Stimulated activated CD8-positive, alpha-beta memory T cell treated with anti-CD3 and anti-CD28 coated beads, Interleukin-15, amount 100 ng/mL, for 24 hours (primary cell): Measurements from ENCODE around the gene MSMO1.
"Not testable (repeated sequence)": the region's sequence is repeated elsewhere in the genome, so short reads cannot be mapped to it uniquely, and the experiment has no call there.

Experiments
- DNase-seq: peaks from one replicate; pipeline ENCODE4 v3.0.0-alpha.2; 2020; ENCODE audit warnings: low read depth

MSMO1 gene

GRCh38 chr4:165327211-165328100 is at the start of gene MSMO1:
Gene MSMO1, plus strand, starts transcription at chr4:165327669. Its CDS starts 5,702 bp downstream, at chr4:165333371.
- peak; percentile 86 for DNase-seq

DNA sequence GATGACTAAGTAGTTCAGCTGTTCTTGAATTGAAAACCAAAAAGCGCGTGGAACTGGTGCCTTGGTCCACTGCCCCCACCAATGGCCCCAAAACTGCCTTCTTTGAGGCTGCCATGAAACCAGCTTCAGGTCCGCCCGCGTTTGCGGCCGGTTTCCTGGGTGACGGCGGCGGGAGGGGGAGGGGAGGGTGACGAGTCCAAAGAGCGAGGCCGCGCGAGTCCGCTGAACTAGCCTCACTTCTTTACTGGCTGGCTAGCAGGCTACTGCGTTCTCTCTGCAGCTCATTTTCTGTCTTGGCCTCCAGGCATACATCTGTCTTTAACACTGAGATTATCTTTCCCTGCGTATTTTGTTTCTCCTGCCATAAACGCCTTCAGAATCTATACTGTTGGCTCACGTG is 47.9 kb upstream of the MSMO1 start:
- DNase-seq: not testable (repeated sequence)

GRCh38 chr4:165284697-165285096 is 42.8 kb upstream of the MSMO1 start:
- not testable (repeated sequence) for DNase-seq

GRCh38 chr4:165286619-165287340 is 40.7 kb upstream of the MSMO1 start:
- DNase-seq: not testable (repeated sequence)

DNA sequence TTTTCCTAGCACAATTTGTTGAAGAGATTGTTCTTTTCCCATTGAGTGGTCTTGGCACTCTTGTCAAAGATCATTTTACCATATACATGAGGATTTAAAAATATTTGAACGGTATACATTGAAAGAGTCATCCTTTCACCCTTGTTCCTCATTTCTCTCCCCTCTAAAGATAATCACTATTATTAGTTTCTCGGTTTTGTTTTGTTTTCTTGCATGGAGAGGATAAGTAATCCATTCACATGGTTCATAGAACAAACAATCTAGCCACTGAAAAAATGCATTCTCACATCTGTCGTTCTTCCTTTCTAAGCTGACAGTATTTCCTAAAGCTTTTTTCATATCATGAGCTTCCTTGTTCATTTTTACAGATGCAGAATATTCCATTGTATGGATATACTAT is 39.2 kb upstream of the MSMO1 start:
- DNase-seq: no peak

- no peak for DNase-seq
Observed at GRCh38 chr4:165288639-165289422, 38.6 kb upstream of the MSMO1 start.

DNA sequence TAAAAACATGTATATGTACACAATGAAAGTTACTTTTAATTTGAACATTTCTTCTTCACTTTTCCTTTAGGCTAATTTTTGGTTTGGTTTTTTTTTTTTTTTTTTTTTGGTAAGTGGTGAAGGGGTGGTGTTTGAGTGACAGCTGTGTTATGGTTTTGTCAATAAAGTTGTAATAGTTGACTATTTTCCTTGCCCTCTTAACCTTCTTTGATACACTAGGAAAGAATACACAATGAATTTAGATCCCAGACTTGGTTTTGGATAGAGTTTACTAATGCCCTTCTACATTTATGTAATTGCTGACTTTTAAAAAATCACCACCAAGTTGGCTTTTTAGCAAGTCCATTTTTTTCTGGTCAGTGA is 38.1 kb upstream of the MSMO1 start:
- no peak for DNase-seq

GRCh38 chr4:165293061-165293460 is 34.4 kb upstream of the MSMO1 start:
- no peak for DNase-seq

- DNase-seq: no peak
Observed at GRCh38 chr4:165293927-165294649, 33.4 kb upstream of the MSMO1 start.

DNA sequence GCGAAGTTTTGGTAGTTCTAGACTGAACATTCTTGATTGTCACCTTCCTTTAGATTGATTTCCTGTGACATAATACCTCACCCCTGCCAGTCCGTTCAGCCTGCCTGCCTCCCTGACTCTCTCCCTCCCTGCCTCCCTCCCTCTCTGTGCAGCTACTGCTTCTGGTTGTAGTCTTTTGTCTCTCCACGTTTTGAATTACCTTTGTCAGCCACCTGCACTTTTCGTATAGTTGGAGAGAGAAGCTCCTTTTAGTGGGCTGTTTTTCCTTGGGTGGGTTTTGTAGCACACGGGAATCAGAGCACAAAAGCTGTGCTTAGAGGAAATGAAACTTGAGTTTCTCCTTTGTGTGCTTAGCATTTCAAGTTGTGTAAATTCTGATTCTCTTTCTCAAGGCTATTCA is 32.6 kb upstream of the MSMO1 start:
- DNase-seq: no peak

DNA sequence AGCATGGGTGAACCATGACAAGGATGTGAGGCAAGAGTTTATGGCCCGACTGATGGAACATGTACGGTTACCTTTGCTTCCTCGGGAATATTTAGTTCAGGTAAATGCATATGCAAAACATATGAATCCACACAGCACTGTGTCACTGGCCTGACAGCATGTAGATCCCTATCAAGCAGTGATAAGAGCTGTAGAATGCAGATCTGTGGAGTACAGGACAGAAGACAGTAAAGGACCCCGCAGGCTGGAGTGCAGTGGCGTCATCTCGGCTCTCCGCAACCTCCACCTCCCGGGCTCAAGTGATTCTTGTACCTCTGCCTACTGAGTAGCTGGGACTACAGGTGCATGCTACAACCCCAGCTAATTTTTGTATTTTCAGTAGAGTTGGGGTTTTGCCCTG is 29.8 kb upstream of the MSMO1 start:
- no peak for DNase-seq

DNA sequence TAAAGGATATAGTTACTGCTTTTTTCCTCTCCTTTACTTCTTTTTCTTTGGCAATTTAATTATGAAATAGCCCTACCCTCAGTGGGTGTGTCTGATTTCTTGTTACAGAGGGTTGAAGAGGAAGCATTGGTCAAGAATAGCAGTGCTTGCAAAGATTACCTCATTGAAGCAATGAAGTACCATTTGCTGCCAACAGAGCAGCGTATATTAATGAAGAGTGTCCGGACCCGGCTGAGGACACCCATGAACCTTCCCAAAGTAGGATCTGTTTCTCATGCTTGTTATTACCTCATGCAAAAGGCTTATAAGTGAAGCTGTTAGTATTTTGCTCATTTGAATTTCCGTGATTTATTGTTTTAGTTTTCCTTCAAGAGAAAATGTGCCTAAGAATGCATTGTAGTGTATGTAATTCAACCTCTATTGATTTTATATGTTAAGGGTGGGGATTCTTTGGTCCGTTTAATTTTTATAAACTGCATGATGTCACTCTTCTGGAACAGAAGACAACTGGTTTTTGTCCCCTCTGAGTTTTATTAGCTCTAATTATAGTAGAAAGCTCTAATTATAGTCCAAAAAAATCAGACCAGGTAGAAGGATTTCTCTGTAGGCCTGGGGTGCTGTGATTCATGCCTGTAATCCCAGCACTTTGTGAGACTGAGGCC is 27.9 kb upstream of the MSMO1 start:
- DNase-seq: no peak

GRCh38 chr4:165301833-165302232 is 25.6 kb upstream of the MSMO1 start:
- DNase-seq: no peak

DNA sequence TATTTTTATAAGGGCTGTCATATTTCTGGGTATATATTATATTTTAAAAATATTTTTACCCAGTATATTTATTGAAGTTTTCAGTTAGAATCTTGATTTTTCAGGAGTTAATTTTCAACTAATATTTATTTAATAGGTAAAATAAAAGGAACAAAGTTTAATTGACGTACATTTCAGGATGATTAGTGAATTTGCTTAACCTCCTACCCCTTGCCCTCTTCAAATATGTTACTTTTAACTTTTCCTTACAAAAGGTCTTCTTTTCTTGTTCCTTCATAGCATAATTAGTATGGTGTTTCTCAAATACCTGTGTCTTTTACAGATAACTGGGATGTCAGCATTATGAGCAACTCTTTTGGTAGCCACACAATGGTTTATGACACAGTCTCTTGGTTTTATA is 24.8 kb upstream of the MSMO1 start:
- no peak for DNase-seq

GRCh38 chr4:165308166-165308565 is 19.3 kb upstream of the MSMO1 start:
- DNase-seq: no peak

DNA sequence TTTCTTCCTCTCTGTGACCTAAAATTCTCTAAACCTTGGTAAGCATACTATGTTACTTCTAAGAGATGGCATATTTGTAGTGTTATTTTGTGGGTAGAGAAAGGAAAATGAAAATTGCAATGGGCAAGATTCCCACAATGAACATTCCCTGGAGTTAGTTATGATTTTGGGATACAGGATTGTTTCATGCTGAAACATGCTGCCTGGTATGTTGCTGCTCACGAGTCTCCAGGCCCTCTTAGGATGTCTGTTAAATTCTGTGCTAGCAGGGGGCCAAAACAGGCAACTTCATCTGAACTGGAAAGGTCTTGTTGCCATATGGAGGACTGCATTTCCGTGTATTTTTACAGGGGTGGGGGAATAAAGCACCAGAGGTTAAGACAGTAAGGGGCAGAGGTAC is 18.9 kb upstream of the MSMO1 start:
- no peak for DNase-seq

DNA sequence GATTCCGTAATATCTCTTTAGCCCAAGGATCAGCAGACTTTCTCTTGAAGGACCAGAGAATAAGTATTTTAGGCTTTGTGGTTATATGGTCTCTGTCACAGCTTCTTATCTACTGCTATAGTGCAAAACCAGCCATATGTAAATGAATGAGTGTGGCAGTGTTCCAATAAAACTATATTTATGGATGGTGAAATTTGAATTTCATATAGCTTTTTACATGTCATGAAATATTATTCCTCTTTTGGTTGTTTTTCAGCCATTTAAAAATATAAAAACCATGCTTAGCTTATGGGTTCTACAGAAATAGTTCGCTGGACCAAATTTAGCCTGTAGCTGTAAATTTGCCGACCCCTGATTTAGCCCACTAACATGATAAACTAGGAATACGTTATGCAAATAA is 18.0 kb upstream of the MSMO1 start:
- no peak for DNase-seq

- DNase-seq: no peak
Observed at GRCh38 chr4:165312506-165312905, 15.0 kb upstream of the MSMO1 start.

DNA sequence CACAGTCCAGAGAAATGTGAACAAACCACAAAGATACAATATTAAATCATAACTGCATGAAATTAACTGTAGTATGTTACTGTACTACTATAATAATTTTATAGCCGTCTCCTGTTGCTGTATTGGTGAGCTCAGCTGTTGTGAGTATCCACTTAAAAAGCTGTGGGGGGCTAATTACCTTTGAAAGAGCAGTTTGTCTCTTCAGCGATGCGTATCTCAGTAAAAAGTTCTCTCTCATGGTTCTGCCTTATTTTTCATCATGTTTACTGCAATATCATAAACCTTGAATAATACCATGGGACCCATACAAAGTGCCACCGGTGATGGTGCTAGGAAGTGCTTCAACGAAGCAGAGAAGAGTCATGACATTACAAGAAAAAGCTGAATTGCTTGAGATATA is 8.4 kb upstream of the MSMO1 start:
- DNase-seq: no peak

GRCh38 chr4:165319509-165319908 is 8.0 kb upstream of the MSMO1 start:
- DNase-seq: no peak

DNA sequence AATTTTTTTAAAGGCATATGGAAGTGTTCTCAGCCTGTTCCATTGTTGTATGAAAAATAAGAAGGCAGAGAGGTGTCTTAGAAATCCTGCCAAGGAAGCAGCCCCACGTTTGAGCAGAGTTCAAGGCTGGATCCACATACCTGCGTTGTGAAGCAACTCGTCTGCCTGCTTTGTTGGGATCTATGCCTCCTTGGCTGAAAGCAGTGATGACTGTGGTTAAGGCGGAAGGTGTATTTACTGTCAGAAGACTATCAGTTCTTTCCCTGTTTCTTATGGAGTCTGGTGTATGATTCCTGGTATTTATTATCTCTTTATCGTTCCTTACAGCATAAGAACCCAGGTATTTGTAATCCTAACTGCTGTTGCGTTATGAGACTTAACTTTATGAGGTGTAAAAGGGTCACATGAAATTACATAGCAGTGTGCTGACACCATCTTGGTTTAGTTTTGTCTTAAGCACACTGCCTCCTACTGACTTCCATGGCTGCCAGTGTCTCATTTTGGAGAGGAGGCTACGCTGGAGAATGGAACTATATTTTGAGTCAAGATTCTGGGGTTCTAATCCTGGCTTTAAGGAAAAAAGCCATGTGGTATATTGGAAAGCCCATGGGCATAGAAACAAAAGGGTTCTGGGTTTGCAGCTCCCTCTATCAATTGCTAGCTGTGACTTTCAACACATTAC is 3.1 kb upstream of the MSMO1 start:
- no peak for DNase-seq
